ENCODE results near the gene ACYP2.

ACYP2 gene

DNA sequence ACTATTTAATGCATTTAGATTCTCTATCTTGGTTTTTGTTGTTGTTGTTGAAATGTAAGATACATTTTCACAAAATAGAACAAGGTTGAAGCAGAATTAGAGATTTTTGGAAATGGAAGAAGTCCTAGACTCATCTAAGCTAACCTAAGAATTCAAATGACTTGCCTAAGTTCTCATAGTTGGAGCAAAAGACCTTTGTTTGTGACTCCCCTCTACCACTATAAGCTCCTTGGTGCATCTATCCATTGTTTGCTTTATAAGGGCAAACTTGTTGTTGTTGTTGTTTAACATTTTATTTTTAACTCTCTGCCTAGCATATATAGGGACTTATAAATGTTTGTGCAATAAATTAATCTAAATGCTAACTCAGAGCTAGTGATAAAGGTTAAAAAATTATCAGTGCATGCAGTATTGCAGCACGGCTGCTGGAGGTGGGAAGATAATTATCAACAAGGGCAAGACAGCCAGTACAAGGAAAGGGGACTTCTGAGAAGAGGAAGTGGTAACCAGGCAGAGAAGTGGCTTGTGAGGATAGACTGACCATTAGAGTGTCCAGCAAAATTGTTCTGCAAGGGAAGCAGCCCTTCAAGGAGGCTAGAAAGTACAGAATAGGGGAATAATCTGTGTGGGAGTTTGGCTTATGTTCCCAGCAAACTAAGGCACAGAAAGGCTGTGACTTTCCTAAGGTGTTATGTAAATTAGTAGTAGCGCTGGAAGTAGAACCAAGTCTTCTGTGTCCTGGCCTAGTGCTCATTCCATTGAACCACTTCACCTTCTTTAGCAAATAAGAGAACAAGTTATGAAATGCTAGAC, 38.1 kb upstream of the ACYP2 start:
- no peaks in the 10 kb centered on the region for H3K9me3 ChIP-seq (ENCODE audit: insufficient read depth, low read length, severe bottlenecking)
- no peak overlapping the region for H3K4me3 ChIP-seq (ENCODE audit: low read depth in 1 of 2, low read length in 2 of 2)
- TF ChIP-seq CTCF (IDR thresholded peaks at IDR 0.05; ENCODE audit: borderline replicate concordance, extremely low read depth, low read length, poor library complexity, severe bottlenecking) = no peak
- TF ChIP-seq EZH2 (IDR thresholded peaks at IDR 0.05; ENCODE audit: borderline replicate concordance, low read depth, low read length, severe bottlenecking) = no peak
- H3K79me2 ChIP-seq (ENCODE audit: insufficient read depth, low read length) = no peaks in the 10 kb centered on the region
- no peak overlapping the region for H3K27ac ChIP-seq (ENCODE audit: low read length)
- H3K27me3 ChIP-seq (ENCODE audit: insufficient read depth, low read length, poor library complexity) = no peaks in the 10 kb centered on the region
- DNase-seq = no peak
- no peaks in the 10 kb centered on the region for H4K20me1 ChIP-seq (ENCODE audit: insufficient read depth, low read length)
- no peak overlapping the region for H2AFZ ChIP-seq (ENCODE audit: low read depth, low read length)
- H3K4me2 ChIP-seq (ENCODE audit: insufficient read depth, low read length) = no peak overlapping the region
- no peak for ATAC-seq (ENCODE audit: insufficient read depth, low read depth)
- H3K9ac ChIP-seq (ENCODE audit: low read depth, low read length) = no peak overlapping the region
- no peaks in the 10 kb centered on the region for H3K4me1 ChIP-seq (ENCODE audit: insufficient read depth, low read length)
- no peaks in the 10 kb centered on the region for H3K36me3 ChIP-seq (ENCODE audit: insufficient read depth, low read length)

GRCh38 chr2:54079331-54079730, 36.1 kb upstream of the ACYP2 start:
- Histone ChIP-seq H3K27ac (ENCODE audit: low read length) (no peak overlapping the region), H4K20me1 (ENCODE audit: insufficient read depth, low read length) (no peaks in the 10 kb centered on the region), H3K9ac (ENCODE audit: low read depth, low read length) (no peak overlapping the region), H3K27me3 (ENCODE audit: insufficient read depth, low read length, poor library complexity) (no peaks in the 10 kb centered on the region), H3K4me2 (ENCODE audit: insufficient read depth, low read length) (no peak overlapping the region), H3K79me2 (ENCODE audit: insufficient read depth, low read length) (no peaks in the 10 kb centered on the region), H2AFZ (ENCODE audit: low read depth, low read length) (no peak overlapping the region), H3K9me3 (ENCODE audit: insufficient read depth, low read length, severe bottlenecking) (no peaks in the 10 kb centered on the region), H3K4me1 (ENCODE audit: insufficient read depth, low read length) (no peaks in the 10 kb centered on the region), H3K4me3 (ENCODE audit: low read depth in 1 of 2, low read length in 2 of 2) (no peak overlapping the region), H3K36me3 (ENCODE audit: insufficient read depth, low read length) (no peaks in the 10 kb centered on the region)
- ATAC-seq (ENCODE audit: insufficient read depth, low read depth) = no peak
- TF ChIP-seq EZH2 (IDR thresholded peaks at IDR 0.05; ENCODE audit: borderline replicate concordance, low read depth, low read length, severe bottlenecking) = no peak
- no peak for TF ChIP-seq CTCF (IDR thresholded peaks at IDR 0.05; ENCODE audit: borderline replicate concordance, extremely low read depth, low read length, poor library complexity, severe bottlenecking)
- no peak for DNase-seq

GRCh38 chr2:54081574-54081973, 33.8 kb upstream of the ACYP2 start:
- ATAC-seq (ENCODE audit: insufficient read depth, low read depth) = no peak
- no peak for DNase-seq
- no peak overlapping the region for H3K9ac ChIP-seq (ENCODE audit: low read depth, low read length)
- no peak overlapping the region for H2AFZ ChIP-seq (ENCODE audit: low read depth, low read length)
- H3K9me3 ChIP-seq (ENCODE audit: insufficient read depth, low read length, severe bottlenecking) = no peaks in the 10 kb centered on the region
- no peaks in the 10 kb centered on the region for H3K27me3 ChIP-seq (ENCODE audit: insufficient read depth, low read length, poor library complexity)
- H3K79me2 ChIP-seq (ENCODE audit: insufficient read depth, low read length) = no peaks in the 10 kb centered on the region
- H3K4me3 ChIP-seq (ENCODE audit: low read depth in 1 of 2, low read length in 2 of 2) = no peak overlapping the region
- no peaks in the 10 kb centered on the region for H3K36me3 ChIP-seq (ENCODE audit: insufficient read depth, low read length)
- TF ChIP-seq EZH2 (IDR thresholded peaks at IDR 0.05; ENCODE audit: borderline replicate concordance, low read depth, low read length, severe bottlenecking) (no peak), CTCF (IDR thresholded peaks at IDR 0.05; ENCODE audit: borderline replicate concordance, extremely low read depth, low read length, poor library complexity, severe bottlenecking) (no peak)
- no peaks in the 10 kb centered on the region for H3K4me1 ChIP-seq (ENCODE audit: insufficient read depth, low read length)
- no peak overlapping the region for H3K4me2 ChIP-seq (ENCODE audit: insufficient read depth, low read length)
- no peak overlapping the region for H3K27ac ChIP-seq (ENCODE audit: low read length)
- no peaks in the 10 kb centered on the region for H4K20me1 ChIP-seq (ENCODE audit: insufficient read depth, low read length)

All from DND-41 (cell line).